ENCODE data around the gene DBN1. TPM values are rescaled to one million over a fixed set of nuclear protein-coding genes. Genes with fewer than 3 reads are reported as not detected.

The DBN1 gene
- total and polyA plus RNA-seq, 2 experiments from 2014 or later = 106 to 290 TPM

DNA sequence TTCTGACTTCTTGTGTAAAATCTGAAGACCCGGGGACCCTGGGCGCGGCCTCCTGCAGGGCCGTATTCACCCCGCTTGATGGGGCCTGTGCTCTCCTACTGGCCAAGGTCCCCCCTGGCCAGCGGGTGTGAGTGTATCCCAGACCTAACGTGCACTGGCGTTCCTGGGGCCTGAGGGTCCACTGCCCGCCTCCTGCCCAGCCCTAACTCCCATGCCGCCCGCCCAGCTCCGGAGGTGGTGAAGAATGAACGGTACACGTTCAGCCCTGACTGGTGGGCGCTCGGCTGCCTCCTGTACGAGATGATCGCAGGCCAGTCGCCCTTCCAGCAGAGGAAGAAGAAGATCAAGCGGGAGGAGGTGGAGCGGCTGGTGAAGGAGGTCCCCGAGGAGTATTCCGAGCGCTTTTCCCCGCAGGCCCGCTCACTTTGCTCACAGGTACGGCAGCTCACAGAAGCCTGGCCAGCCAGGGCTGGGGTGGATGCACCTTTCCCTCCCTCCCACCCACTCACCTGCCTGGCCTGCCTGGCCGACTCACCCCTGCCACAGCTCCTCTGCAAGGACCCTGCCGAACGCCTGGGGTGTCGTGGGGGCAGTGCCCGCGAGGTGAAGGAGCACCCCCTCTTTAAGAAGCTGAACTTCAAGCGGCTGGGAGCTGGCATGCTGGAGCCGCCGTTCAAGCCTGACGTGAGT, 37.4 kb downstream of the DBN1 start (continued):
- TF ChIP-seq REST (IDR thresholded peaks at IDR 0.05; ENCODE audit: unreplicated experiment) (no peak), CREB1 (CRISPR knock-in tag; IDR thresholded peaks at IDR 0.05; ENCODE audit: low read depth) (no peak), CTCF (conservative IDR thresholded peaks at IDR 0.05; ENCODE audit: low read depth in 2 of 2) (no peak), EZH2 (IDR thresholded peaks at IDR 0.05; ENCODE audit: low read depth, unreplicated experiment) (no peak), STAT1 (IDR thresholded peaks at IDR 0.05; ENCODE audit: unreplicated experiment) (no peak), ETS1 (IDR thresholded peaks at IDR 0.05) (no peak), JUNB (IDR thresholded peaks at IDR 0.05; ENCODE audit: unreplicated experiment) (no peak)

DNA sequence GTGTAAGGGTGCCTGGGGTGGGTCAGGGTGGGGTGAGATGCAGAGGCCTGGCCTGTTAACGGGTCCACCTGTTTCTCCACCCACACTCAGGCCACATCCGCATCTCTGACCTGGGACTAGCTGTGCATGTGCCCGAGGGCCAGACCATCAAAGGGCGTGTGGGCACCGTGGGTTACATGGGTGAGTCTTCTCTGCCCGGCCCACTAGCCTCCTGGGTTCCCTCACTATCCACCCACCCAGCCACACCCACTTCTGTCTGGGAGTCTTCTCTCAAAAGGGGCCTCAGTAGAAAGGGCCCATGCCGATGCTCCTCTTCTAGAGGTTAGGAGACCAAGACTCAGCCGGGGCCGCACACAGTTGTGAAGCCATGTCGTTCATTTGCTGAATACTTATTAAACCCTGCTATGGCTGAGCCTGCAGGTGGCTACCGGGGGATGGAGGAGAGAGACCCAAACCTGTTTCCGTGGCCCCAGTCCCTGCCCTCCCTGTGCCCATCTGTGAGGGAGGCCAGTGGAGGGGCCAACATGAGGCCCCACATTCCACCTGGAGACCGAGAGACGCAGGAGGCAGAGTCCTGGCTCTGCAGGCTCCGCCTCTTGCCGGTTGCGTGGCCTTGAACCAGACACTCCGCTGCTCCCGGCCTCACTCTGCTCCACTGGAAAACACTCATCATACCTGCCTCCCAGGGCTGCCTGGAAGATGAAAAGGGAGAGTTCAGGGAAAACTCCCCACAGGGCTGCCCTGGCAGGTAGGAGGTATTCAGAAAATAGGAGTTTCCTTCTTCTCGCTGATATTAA, 38.3 kb downstream of the DBN1 start:
- H3K4me1 Mint-ChIP-seq = peaks cover 7% of the 10 kb centered on the region
- ATAC-seq (no peak), DNase-seq (ENCODE audit: low spot score) (no peak)
- no peak overlapping the region for H3K4me3 ChIP-seq
- no peak overlapping the region for H3K27ac Mint-ChIP-seq
- no peaks in the 10 kb centered on the region for H3K79me2 ChIP-seq (replicated peaks; ENCODE audit: insufficient read depth)
- H2AFZ ChIP-seq = no peak overlapping the region
- H3K36me3 ChIP-seq (ENCODE audit: insufficient read depth) = peaks cover 3% of the 10 kb centered on the region; the same call in 1 of the 2 replicates
- H3K4me1 ChIP-seq (ENCODE audit: insufficient read depth) = 0 out of 2 replicates have a peak, but pooled peaks cover 3% of the 10 kb centered on the region
- no peak overlapping the region for H3K4me2 ChIP-seq
- no peaks in the 10 kb centered on the region for H3K27me3 ChIP-seq (ENCODE audit: insufficient read depth)
- H3K4me3 Mint-ChIP-seq = no peak overlapping the region; the same call in 2 of the 3 replicates
- H3K36me3 Mint-ChIP-seq (ENCODE audit: low read depth) = peaks cover 62% of the 10 kb centered on the region
- no peaks in the 10 kb centered on the region for H4K20me1 ChIP-seq (replicated peaks; ENCODE audit: insufficient read depth)
- peaks cover 4% of the 10 kb centered on the region; the same call in 1 of the 3 replicates for H3K9me3 Mint-ChIP-seq
- peaks cover 7% of the 10 kb centered on the region for H3K27me3 Mint-ChIP-seq (ENCODE audit: insufficient read depth, low read depth, poor library complexity)
- no peaks in the 10 kb centered on the region for H3K9me2 ChIP-seq (ENCODE audit: insufficient read depth)
- no peak overlapping the region for H3K27ac ChIP-seq (ENCODE audit: low read depth)
- H3F3A ChIP-seq (replicated peaks; ENCODE audit: low read depth) = peaks cover 7% of the 10 kb centered on the region; the same call in 1 of the 2 replicates
- TF ChIP-seq ZNF114 (CRISPR knock-in tag; IDR thresholded peaks at IDR 0.05) (no peak), CREB1 (CRISPR knock-in tag; IDR thresholded peaks at IDR 0.05; ENCODE audit: low read depth) (no peak), JUNB (IDR thresholded peaks at IDR 0.05; ENCODE audit: unreplicated experiment) (no peak), POLR2AphosphoS5 (IDR thresholded peaks at IDR 0.05; ENCODE audit: low read depth) (no peak), CTCF (conservative IDR thresholded peaks at IDR 0.05; ENCODE audit: low read depth in 2 of 2) (no peak), EZH2phosphoT487 (IDR thresholded peaks at IDR 0.05; ENCODE audit: unreplicated experiment) (no peak)
